Activated CD4-positive, alpha-beta T cell treated with anti-CD3 and anti-CD28 coated beads for 36 hours (primary cell): ENCODE data around the gene AVEN. TPM values are rescaled to one million over a fixed set of nuclear protein-coding genes. Genes with fewer than 3 reads are reported as not detected.
"Not testable (repeated sequence)": the region's sequence is repeated elsewhere in the genome, so short reads cannot be mapped to it uniquely, and the experiment has no call there.

ENCODE experiments used
- ATAC-seq: fragments of 200-7000 bp; cut with Tn5 transposase; one replicate; pipeline ENCODE4 v1.10.0; 2021; ENCODE audit warnings: mild to moderate bottlenecking, moderate library complexity
- CTCF ChIA-PET: fragments of 350-600 bp; sonication (Branson Sonifier 250); formaldehyde crosslinking; loops from one replicate; lab custom pipeline; 2021; ENCODE audit warnings: antibody characterized with exemption; lab: Charles Lee
- POLR2A ChIA-PET: fragments of 350-600 bp; sonication (Branson Sonifier 250); formaldehyde crosslinking; loops from one replicate; lab custom pipeline; 2021; ENCODE audit warnings: antibody characterized with exemption, inconsistent platforms; lab: Charles Lee
- DNase-seq: peaks from one replicate; pipeline ENCODE4 v3.0.0-alpha.2; 2020
- H3K27ac Mint-ChIP-seq: one replicate; pipeline ENCODE4 v1.8.0; 2021; ENCODE audit warnings: mixed read lengths
- H3K27me3 Mint-ChIP-seq: one replicate; pipeline ENCODE4 v1.8.0; 2021; ENCODE audit warnings: mixed read lengths
- H3K36me3 Mint-ChIP-seq: one replicate; pipeline ENCODE4 v1.8.0; 2021; ENCODE audit warnings: low read depth, mixed read lengths
- H3K4me1 Mint-ChIP-seq: one replicate; pipeline ENCODE4 v1.8.0; 2021; ENCODE audit warnings: mixed read lengths
- H3K4me3 Mint-ChIP-seq: one replicate; pipeline ENCODE4 v1.8.0; 2021; ENCODE audit warnings: mild to moderate bottlenecking, moderate library complexity, mixed read lengths
- H3K9me3 Mint-ChIP-seq: one replicate; pipeline ENCODE4 v1.8.0; 2021; ENCODE audit warnings: low read depth, mixed read lengths
- intact Hi-C, 2 experiments: fragments of 100-400 bp; cut with DNase I in 1 of 2; cut with micrococcal nuclease in 1 of 2; formaldehyde crosslinking; loops; one replicate each; pipeline versions ENCODE4 v1.14.2 to v1.15.1; 2022 to 2024; cut with DNase I, micrococcal nuclease
- total RNA-seq, 2 experiments: library from RNA; stranded (reverse); gene quantifications; one replicate each; pipeline ENCODE4 v1.2.3, GENCODE V29; 2021

AVEN gene
- total RNA-seq, 2 experiments from 2014 or later = 10.5 to 10.7 TPM

DNA sequence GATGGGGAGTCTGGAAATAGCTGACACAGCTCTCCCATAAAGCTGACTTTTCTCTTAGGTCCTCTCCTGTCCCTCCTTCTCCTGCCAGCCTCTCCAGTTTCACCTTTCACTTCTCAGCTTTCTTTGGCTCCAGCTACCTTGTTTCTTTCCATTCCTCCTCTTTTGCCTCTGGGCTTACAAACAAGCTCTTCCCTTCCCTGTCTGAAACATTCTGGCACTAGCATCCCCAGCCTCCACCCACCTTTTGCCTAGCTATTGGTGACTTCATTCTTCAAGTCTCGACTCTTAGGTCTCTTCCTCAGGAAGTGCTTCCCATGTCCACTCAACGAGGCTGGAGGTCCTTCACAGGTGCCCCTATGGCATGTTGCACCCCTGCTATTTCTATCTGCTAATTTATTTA lies 20.5 kb upstream of the AVEN start:
- ChIA-PET POLR2A (no interaction called here), CTCF (interaction anchor here (0.5 to 3.4 kb wide), 3 partner anchors 13 to 616 kb away, joined by 3 to 23 read pairs (median 3); partner anchors contain the start of gene KATNBL1)
- no peak overlapping the region for H3K27ac Mint-ChIP-seq
- H3K36me3 Mint-ChIP-seq = no peaks in the 10 kb centered on the region
- H3K9me3 Mint-ChIP-seq = no peaks in the 10 kb centered on the region
- no peak overlapping the region for H3K4me3 Mint-ChIP-seq
- DNase-seq (no peak), ATAC-seq (no peak)
- H3K27me3 Mint-ChIP-seq = no peaks in the 10 kb centered on the region
- H3K4me1 Mint-ChIP-seq = peaks cover 6% of the 10 kb centered on the region
- intact Hi-C loops = no loop called here

DNA sequence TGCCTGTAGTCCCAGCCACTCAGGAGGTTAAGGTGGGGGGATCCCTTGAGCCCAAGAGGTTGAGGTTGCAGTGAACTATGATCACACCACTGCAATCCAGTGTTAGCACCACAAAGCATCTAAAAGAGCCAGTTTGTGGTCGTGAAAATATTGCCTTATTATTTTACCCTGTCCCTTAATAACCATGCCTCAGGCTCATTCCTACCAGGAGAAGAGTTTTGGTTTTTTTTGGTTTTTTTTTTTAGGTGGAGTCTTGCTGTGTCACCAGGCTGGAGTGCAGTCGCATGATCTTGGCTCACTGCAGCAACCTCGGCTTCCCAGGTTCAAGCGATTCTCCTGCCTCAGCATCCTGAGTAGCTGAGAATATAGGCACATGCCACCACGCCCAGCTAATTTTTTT lies 17.9 kb upstream of the AVEN start:
- Mint-ChIP-seq H3K4me3 (no peak overlapping the region), H3K4me1 (peaks cover 4% of the 10 kb centered on the region), H3K27ac (no peak overlapping the region), H3K9me3 (no peaks in the 10 kb centered on the region), H3K27me3 (no peaks in the 10 kb centered on the region), H3K36me3 (no peaks in the 10 kb centered on the region)
- DNase-seq (no peak), ATAC-seq (no peak)
- ChIA-PET POLR2A (no interaction called here), CTCF (interaction anchor here (1.0 kb wide), 1 partner anchor 153 kb away, joined by 3 read pairs; the partner anchor contains the start of gene KATNBL1)
- intact Hi-C loops = no loop called here

GRCh38 chr15:34055868-34056595 lies 17.0 kb upstream of the AVEN start:
- intact Hi-C loops = no loop called here
- Mint-ChIP-seq H3K4me1 (peaks cover 3% of the 10 kb centered on the region), H3K36me3 (peaks cover 4% of the 10 kb centered on the region), H3K27ac (no peak overlapping the region), H3K9me3 (peaks cover 6% of the 10 kb centered on the region), H3K27me3 (no peaks in the 10 kb centered on the region), H3K4me3 (no peak overlapping the region)
- no peak for DNase-seq
- ATAC-seq = no peak
- ChIA-PET CTCF (interaction anchor here (0.7 kb wide), 1 partner anchor 68 kb away, joined by 3 read pairs; no protein-coding TSS in a partner anchor), POLR2A (no interaction called here)

- Mint-ChIP-seq H3K9me3 (peaks cover 20% of the 10 kb centered on the region), H3K4me1 (peaks cover 3% of the 10 kb centered on the region), H3K4me3 (no peak overlapping the region), H3K27ac (no peak overlapping the region), H3K36me3 (peaks cover 16% of the 10 kb centered on the region), H3K27me3 (no peaks in the 10 kb centered on the region)
- CTCF ChIA-PET = interaction anchor here (0.5 to 0.6 kb wide), 2 partner anchors 58 to 152 kb away, joined by 3 read pairs; no protein-coding TSS in a partner anchor
- POLR2A ChIA-PET = no interaction called here
- ATAC-seq = no peak
- intact Hi-C loops = no loop called here
- DNase-seq = no peak
Observed at GRCh38 chr15:34054081-34054707, 15.2 kb upstream of the AVEN start.

GRCh38 chr15:34050385-34050784 lies 11.4 kb upstream of the AVEN start:
- H3K27ac Mint-ChIP-seq, POLR2A ChIA-PET, H3K4me1 Mint-ChIP-seq, H3K4me3 Mint-ChIP-seq, intact Hi-C loops, DNase-seq, H3K27me3 Mint-ChIP-seq, ATAC-seq, CTCF ChIA-PET: not testable (repeated sequence)
- Mint-ChIP-seq H3K9me3 (peaks cover 21% of the 10 kb centered on the region), H3K36me3 (peaks cover 17% of the 10 kb centered on the region)

DNA sequence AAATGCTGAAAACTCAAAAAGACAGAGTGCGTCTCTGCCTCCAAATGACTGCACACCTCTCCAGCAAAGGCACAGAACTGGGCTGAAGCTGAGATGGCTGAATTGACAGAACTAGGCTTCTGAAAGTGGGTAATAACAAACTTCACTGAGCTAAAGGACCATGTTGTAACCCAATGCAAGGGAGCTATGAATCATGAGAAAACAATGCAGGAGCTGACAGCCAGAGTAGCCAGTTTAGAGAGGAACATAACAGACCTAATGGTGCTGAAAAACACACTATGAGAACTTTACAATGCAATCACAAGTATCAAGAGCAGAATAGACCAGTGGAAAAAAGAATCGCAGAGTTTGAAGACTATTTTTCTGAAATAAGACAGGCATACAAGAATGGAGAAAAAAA lies 10.1 kb upstream of the AVEN start:
- no peak overlapping the region for H3K4me3 Mint-ChIP-seq
- ATAC-seq (no peak), DNase-seq (no peak)
- CTCF ChIA-PET = no interaction called here
- H3K9me3 Mint-ChIP-seq = peaks cover 21% of the 10 kb centered on the region
- intact Hi-C loops = no loop called here
- POLR2A ChIA-PET = no interaction called here
- H3K27ac Mint-ChIP-seq = no peak overlapping the region
- H3K36me3 Mint-ChIP-seq = peaks cover 17% of the 10 kb centered on the region
- H3K27me3 Mint-ChIP-seq = no peaks in the 10 kb centered on the region
- H3K4me1 Mint-ChIP-seq = peaks cover 4% of the 10 kb centered on the region

DNA sequence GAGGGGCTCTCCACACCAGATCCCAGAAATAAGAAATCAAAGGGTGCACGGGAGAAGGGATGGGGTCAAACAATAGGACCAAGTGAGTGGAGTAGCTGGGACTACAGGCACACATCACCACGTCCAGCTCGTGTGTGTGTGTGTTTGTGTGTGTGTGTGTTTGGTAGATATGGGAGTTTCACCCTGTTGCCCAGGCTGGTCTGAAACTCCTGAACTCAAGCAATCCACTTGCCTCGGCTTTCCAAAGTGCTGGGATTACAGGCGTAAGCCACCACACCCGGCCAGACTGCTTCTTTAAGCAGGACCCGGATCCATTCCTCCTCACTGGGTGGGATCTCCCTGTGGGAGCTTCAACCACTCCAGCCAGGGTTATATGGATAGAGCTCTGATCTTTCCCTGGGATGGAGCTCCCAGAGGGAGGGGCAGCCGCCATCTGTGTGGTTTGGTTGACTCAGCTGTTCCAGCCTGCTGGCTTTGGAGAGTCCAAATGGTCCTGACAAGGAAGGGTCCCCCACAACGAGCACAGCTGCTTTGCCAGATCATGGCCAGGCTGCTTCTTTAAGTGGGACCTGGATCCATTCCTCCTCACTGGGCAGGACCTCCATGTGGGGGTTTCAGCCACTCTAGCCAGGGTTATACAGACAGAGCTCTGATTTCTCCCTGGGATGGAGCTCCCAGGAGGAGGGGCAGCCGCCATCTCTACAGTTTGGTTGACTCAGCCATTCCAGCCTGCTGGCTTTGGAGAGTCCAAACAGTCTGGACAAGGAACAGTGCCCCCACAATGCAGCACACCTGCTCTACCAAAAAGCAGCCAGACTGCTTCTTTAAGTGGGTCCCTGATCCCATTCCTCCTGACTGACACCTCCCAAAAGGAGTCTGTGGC lies 9.1 kb upstream of the AVEN start:
- ATAC-seq (no peak), DNase-seq (no peak)
- ChIA-PET POLR2A (no interaction called here), CTCF (interaction anchor here (0.6 kb wide), 1 partner anchor 14 kb away, joined by 3 read pairs; no protein-coding TSS in a partner anchor)
- Mint-ChIP-seq H3K27me3 (no peaks in the 10 kb centered on the region), H3K36me3 (peaks cover 17% of the 10 kb centered on the region), H3K9me3 (peaks cover 21% of the 10 kb centered on the region), H3K4me1 (peaks cover 13% of the 10 kb centered on the region), H3K27ac (no peak overlapping the region), H3K4me3 (no peak overlapping the region)
- intact Hi-C loops = no loop called here

DNA sequence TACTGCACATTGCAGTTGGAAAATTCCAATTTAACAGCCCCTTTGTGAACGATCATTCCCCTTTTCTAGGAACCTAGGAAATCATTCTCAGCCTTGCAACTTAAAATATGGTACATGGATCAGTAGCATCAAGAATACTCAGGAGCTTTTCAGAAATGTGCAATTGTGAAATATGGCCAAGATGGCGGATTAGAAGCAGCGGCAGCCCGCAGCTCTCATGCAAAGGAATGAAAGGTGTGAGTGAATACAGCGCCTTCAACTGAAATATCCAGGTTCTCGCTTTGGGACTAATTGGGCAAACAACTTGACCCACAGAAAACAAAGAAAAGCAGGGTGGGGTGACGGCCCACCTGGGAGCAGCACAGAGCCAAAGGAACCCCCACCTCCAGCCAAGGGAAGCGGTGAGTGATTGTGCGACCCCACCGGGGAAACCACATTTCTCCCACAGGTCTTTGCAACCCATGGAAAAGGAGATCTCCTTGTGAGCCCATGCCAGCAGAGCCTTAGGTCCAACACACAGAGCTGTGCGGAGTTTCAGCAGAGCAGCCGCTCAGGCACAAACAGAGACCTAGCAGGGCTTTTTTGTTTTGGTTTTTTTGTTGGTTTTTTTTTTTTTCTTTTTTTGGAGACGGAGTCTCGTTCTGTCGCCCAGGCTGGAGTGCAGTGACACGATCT lies 7.6 kb upstream of the AVEN start:
- H3K36me3 Mint-ChIP-seq = peaks cover 16% of the 10 kb centered on the region
- intact Hi-C loops = no loop called here
- H3K9me3 Mint-ChIP-seq = peaks cover 21% of the 10 kb centered on the region
- H3K27ac Mint-ChIP-seq = no peak overlapping the region
- no peak for ATAC-seq
- ChIA-PET POLR2A (no interaction called here), CTCF (no interaction called here)
- H3K4me3 Mint-ChIP-seq = no peak overlapping the region
- no peak for DNase-seq
- H3K4me1 Mint-ChIP-seq = peaks cover 12% of the 10 kb centered on the region
- no peaks in the 10 kb centered on the region for H3K27me3 Mint-ChIP-seq

DNA sequence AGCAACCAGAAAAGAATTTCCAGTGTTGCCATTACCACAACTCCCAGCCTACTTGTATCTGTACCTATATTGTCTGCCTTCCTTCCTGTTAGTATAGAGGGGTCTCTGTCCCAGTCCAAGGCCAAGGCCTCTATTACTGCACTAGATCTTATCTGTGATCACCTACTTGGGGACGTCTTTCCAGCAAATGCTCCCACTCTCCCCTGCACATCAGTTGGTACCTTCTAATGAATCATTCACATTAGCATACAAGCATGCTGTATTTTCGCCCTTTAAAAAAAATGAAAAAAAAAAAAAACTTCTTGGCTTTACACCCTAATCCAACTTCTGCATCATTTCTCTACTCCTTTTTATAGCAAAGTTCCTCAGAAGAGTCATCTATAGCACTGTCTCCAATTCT lies 4.8 kb upstream of the AVEN start:
- Mint-ChIP-seq H3K36me3 (no peaks in the 10 kb centered on the region), H3K4me3 (no peak overlapping the region), H3K9me3 (no peaks in the 10 kb centered on the region), H3K27me3 (no peaks in the 10 kb centered on the region), H3K4me1 (peaks cover 27% of the 10 kb centered on the region), H3K27ac (no peak overlapping the region)
- CTCF ChIA-PET = interaction anchor here (0.8 to 1.4 kb wide), 3 partner anchors 17 to 174 kb away, joined by 3 to 6 read pairs (median 4); partner anchors contain the start of gene KATNBL1
- intact Hi-C loops = no loop called here
- POLR2A ChIA-PET = no interaction called here
- DNase-seq = no peak
- no peak for ATAC-seq

DNA sequence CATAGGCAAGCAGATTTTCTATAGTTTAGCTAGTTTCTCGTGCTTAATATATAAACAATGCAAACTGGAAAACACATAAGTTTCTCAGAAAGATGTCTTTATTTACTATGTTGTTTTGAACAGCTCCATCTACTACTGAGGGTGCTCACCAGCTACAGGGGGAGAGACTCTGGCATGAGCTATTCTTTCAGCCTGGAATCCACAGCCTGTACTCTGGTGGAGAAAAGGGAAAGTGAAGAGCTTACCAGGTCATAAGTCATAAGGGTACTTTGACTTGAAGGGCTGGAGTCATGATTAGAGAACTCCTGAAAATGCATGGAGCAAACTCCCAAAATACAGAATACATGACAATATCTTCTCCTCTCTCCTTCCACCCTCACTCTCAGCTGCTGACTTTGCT lies 4.4 kb upstream of the AVEN start:
- no peak overlapping the region for H3K27ac Mint-ChIP-seq
- intact Hi-C loops = no loop called here
- H3K36me3 Mint-ChIP-seq = no peaks in the 10 kb centered on the region
- H3K9me3 Mint-ChIP-seq = no peaks in the 10 kb centered on the region
- no peak overlapping the region for H3K4me3 Mint-ChIP-seq
- DNase-seq (no peak), ATAC-seq (no peak)
- peaks cover 27% of the 10 kb centered on the region for H3K4me1 Mint-ChIP-seq
- CTCF ChIA-PET = interaction anchor here (0.6 to 1.4 kb wide), 5 partner anchors 17 to 175 kb away, joined by 3 to 6 read pairs (median 3); partner anchors contain the start of gene KATNBL1
- H3K27me3 Mint-ChIP-seq = no peaks in the 10 kb centered on the region
- POLR2A ChIA-PET = no interaction called here
